Fibroblast of skin of abdomen (primary cell): ENCODE results near the gene PIGN. TPM values are rescaled to one million over a fixed set of nuclear protein-coding genes. Genes with fewer than 3 reads are reported as not detected.

Experiments used
- DNase-seq: peaks from one replicate; pipeline ENCODE4 v3.0.0-alpha.2; 2013
- polyA plus RNA-seq, 2 experiments: library from polyadenylated mRNA; unstranded; fragments of 120-200 nt; gene quantifications; one replicate each; pipeline ENCODE4 v1.2.1, GENCODE V29; 2013; ENCODE audit not compliant: insufficient read length in 2 of 2

The PIGN gene, protein sequence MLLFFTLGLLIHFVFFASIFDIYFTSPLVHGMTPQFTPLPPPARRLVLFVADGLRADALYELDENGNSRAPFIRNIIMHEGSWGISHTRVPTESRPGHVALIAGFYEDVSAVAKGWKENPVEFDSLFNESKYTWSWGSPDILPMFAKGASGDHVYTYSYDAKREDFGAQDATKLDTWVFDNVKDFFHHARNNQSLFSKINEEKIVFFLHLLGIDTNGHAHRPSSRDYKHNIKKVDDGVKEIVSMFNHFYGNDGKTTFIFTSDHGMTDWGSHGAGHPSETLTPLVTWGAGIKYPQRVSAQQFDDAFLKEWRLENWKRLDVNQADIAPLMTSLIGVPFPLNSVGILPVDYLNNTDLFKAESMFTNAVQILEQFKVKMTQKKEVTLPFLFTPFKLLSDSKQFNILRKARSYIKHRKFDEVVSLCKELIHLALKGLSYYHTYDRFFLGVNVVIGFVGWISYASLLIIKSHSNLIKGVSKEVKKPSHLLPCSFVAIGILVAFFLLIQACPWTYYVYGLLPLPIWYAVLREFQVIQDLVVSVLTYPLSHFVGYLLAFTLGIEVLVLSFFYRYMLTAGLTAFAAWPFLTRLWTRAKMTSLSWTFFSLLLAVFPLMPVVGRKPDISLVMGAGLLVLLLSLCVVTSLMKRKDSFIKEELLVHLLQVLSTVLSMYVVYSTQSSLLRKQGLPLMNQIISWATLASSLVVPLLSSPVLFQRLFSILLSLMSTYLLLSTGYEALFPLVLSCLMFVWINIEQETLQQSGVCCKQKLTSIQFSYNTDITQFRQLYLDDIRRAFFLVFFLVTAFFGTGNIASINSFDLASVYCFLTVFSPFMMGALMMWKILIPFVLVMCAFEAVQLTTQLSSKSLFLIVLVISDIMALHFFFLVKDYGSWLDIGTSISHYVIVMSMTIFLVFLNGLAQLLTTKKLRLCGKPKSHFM
- polyA plus RNA-seq (2013, experiment 1 of 2; ENCODE audit: insufficient read length): 15.8 TPM
- 14.4 TPM for polyA plus RNA-seq (2013, experiment 2 of 2; ENCODE audit: insufficient read length)

DNA sequence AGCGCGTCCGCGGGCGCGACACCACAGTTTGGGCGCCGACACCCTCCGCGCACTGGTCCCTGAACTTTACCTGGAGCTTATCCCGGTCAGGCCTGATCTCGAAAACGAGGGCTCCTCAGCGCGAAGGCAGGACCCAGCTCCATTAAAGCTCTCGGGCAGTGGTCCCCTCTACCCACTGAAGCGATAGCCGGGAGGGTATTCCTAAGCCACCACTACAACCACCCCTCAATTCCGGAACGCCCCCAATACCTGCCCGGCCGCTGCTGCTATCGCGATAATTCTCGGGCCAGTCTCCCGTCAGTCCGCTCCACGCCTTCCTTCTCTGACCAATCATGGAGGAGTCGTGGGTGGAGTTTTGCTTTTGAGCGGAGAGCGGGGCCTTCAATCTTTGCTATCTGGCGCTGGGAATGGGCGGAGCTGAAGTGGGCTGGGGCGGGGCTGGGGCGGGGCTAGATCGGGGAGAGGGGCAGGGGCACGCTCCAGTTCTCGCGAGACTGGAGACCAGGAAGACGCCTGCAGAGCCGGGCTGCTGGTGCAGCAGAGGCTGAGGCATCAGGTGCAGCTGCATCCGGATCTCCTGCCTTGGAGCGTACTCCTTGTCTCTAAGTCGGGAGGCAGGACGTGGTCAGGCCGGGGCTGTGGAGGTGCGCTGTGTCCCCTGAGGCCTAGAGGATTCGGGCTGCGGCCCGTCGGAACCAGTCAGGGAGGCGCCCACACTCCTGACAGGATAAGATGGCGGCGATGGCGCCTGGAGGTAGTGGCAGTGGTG is at the start of gene PIGN, which contains the start of gene RELCH:
PIGN (minus strand) TSS at position 283 of the 769 bp plus-strand sequence. CDS start 25,703 bp downstream, outside the sequence.
RELCH (plus strand) TSS at position 482 of the 769 bp plus-strand sequence; CDS start at position 733, 251 bp downstream.
- DNase-seq: peak; percentile 99

- DNase-seq: no peak
Observed at GRCh38 chr18:62236252-62236651, 49.4 kb upstream of the PIGN start.

DNA sequence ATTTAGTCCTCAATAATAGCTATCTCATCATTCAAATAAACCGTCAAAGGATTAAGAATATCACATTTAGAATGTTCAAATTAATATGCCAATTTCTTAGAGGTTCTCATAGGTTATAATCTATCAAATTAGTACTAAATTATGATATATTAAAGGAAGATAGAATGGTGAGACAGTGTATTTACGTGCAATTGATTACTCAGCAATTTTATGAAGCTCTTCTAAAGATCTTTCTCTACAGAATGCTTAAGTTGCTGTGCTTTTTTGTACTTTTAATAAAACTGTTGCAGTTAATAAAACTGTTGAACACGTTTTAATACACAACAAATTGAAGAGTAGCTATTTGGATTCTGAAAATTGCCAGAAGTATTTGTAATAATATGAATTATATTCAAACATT is 39.2 kb upstream of the PIGN start:
- no peak for DNase-seq

DNA sequence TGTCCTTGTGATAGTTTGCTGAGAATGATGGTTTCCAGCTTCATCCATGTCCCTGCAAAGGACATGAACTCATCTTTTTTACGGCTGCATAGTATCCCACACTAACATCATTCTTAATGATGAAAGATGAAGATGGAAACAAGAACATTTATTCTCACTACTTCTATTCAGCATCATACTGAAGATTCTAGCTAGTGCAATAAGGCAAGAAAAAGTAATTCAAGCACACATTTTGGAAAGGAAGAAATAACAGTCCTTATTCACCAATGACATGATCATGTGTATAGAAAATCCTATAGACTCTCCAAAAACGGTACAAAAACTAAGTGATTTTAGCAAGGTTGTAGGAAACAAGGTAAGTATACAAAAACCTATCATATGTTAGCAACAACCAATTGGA is 37.4 kb upstream of the PIGN start:
- no peak for DNase-seq

- DNase-seq: no peak
Observed at GRCh38 chr18:62214790-62215189, 27.9 kb upstream of the PIGN start.

DNA sequence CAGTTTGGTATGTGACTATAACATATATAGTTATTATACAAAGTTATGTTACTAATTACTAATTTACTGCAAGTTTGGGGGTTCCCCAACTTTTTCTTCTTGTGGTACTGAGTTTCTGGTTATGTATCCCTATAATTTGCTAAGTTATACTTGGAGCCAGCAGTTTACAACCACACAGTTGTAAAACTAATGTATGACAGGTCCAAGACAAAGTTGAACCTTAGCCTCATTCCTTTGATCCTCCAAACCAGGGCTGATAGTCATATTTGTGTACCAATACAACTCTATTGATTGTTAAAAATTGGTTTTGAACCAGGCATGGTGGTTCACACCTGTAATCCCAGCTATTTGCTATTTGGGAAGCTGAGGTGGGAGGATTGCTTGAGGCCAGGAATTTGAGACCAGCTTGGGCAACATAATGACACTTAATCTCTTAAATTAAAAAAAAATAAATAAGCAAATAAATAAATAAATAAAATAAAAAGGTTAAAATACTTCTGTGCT is 24.5 kb upstream of the PIGN start:
- DNase-seq: no peak

- DNase-seq: no peak
Observed at GRCh38 chr18:62210138-62210537, 23.3 kb upstream of the PIGN start.

GRCh38 chr18:62209046-62209445 is 22.2 kb upstream of the PIGN start:
- DNase-seq: no peak

- DNase-seq: no peak
Observed at GRCh38 chr18:62206593-62206992, 19.7 kb upstream of the PIGN start.

GRCh38 chr18:62205824-62206223 is 19.0 kb upstream of the PIGN start:
- DNase-seq: no peak

- no peak for DNase-seq
Observed at GRCh38 chr18:62201870-62202269, 15.0 kb upstream of the PIGN start.

DNA sequence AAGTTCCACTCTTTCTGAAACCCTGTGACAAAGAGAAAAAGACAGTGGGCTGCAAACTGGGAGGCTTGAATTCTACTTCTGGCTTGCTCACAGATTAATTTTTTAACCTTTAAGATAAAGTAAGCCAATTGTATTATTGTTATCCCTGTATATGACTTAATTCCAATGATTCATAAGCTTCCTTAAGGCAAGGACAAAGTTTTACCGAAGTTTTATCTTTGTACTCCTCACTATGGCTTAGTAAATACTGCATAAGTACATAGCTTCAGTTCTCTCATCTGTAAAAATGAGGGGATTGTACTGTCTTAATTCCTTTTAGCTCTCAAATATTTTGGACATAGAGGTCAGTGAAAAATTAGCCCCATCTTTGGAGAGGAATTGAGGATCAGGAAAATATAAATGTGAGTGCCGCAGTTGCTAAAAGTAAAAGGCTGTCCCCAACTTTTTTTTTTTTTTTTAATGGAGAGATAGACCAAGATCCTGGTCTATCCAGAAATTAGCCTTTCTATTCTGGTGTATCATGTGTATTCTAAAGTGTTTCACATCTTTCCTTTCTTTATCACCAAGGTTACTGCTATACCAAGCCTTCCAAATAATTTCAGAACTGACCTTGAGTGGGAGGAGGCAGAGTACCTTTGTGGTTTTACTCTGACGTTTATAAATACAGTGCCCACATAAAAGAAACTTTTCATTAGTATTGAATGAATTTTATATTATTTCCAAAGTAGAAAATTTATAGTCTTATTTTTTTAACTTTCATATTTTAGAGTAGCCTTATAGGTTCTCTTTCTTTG is 13.5 kb upstream of the PIGN start:
- DNase-seq: no peak

DNA sequence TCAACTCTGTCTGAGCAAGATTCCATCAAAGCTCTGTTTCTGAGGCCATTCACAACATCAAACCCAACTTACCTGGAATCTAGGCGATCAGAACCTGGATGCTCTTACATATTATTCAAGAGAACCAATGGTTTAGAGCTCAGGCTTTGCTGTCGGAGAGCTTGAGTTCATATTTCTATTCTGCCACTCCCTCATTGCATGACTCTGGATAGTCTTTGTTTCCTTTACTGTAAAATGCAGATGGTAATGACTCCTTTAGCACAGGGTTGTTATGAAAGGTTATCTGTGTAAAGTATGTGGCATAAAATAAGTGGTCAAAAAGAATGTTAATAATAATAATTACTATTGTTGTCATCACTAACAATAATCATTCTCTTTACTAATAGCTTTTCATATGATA is 12.8 kb upstream of the PIGN start:
- no peak for DNase-seq

DNA sequence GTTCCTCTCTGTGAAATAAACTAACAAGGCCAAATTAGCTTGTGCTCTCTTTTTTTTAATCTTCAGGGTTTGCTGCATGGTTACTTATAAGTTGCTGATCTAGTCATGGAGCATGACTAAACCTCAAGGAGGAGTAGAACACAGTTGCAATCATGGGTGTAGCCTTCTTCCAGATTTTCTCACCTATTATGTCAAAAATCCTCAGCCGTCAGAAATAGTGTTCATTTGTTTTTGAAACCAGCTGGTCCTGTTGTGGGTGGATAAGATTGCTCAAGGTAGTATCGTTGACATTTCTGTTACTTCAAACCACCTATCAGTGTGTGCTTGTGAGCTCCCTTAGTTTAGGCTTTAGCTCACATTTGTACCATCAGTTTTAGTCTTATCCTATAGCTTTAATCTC is 11.4 kb upstream of the PIGN start:
- DNase-seq: no peak

GRCh38 chr18:62196980-62197379 is 10.1 kb upstream of the PIGN start:
- DNase-seq: no peak

- no peak for DNase-seq
Observed at GRCh38 chr18:62196079-62196478, 9.2 kb upstream of the PIGN start.

DNA sequence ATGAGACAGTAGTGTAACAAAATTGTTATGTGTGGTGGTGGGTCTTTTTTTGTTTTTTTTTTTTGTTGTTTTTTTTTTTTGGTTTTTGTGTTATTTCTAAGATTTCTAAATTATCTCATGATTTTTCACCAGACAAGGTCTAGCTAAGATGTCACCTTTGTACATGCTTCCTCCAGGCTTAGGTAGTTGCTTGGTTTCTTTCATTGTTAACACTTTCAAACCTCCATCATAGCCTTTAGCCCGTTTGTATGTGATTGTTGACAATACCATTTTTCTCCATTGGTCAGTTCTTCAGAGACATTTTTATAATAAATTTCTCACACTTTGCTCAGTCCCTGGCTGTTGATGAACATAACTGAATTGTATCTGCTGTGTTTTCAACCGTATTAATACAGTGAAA is 2.4 kb upstream of the PIGN start:
- DNase-seq: no peak

- peak; percentile 9 for DNase-seq
Observed at GRCh38 chr18:62187543-62188510, 971 bp upstream of the PIGN start.

DNA sequence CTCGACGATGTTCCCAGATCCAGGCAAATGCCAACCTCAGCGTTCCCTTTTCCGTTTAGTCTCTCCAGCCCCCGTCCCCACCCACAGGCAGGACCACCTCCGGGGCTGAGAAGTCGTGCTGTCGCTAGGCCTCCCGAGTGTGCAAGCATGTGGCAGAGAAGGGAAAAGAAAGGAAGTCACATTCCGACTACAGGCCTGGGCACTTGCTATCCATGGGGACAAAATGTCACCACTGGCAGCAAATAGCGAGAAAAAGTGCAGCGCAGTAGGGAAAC is 420 bp downstream of the PIGN start:
- no peak for DNase-seq

GRCh38 chr18:62183578-62184195 is 3.2 kb downstream of the PIGN start:
- DNase-seq: peak; percentile 48
